ENCODE measurements around the gene CLDN7. TPM values are rescaled to one million over a fixed set of nuclear protein-coding genes. Genes with fewer than 3 reads are reported as not detected.
A peak's percentile ranks its signal among the peaks of the same experiment; 100 is the strongest.

The CLDN7 gene
- total RNA-seq, 1 donor from 2014 or later = 1.8 TPM

- Mint-ChIP-seq H3K4me3 (peak overlapping the region; percentile 86), H3K9me3 (no peaks in the 10 kb centered on the region), H3K27ac (peak overlapping the region; percentile 88), H3K36me3 (ENCODE audit: low read depth) (peaks cover 54% of the 10 kb centered on the region), H3K27me3 (no peaks in the 10 kb centered on the region), H3K4me1 (peaks cover 65% of the 10 kb centered on the region)
- no peak for ATAC-seq (ENCODE audit: low read depth)
- intact Hi-C loops (cut with micrococcal nuclease) = loop anchor here (5.0 kb wide), 1 partner anchor 451 kb away; the partner anchor contains the start of genes TP53 and WRAP53
- POLR2A ChIA-PET = interaction anchor here (0.5 to 15.0 kb wide), 4 partner anchors 14 to 70 kb away, joined by 4 to 245 read pairs (median 70); partner anchors contain the start of genes ACADVL, CTDNEP1, DLG4 and ELP5
- DNase-seq = no peak
- CTCF ChIA-PET = no interaction called here
- no peak for TF ChIP-seq CTCF (IDR thresholded peaks at IDR 0.05)
Observed at GRCh38 chr17:7235693-7236665, 26.3 kb downstream of the CLDN7 start.

- ATAC-seq (ENCODE audit: low read depth) = peak; percentile 47
- Mint-ChIP-seq H3K9me3 (no peaks in the 10 kb centered on the region), H3K27ac (peak within 1 kb of the TSS; percentile 88), H3K36me3 (ENCODE audit: low read depth) (peaks cover 54% of the 10 kb centered on the region), H3K4me1 (peaks cover 51% of the 10 kb centered on the region), H3K27me3 (no peaks in the 10 kb centered on the region), H3K4me3 (peak within 1 kb of the TSS; percentile 86)
- ChIA-PET POLR2A (interaction anchor here (0.5 to 15.0 kb wide), 14 partner anchors 9 to 1090 kb away, joined by 3 to 245 read pairs (median 5); partner anchors contain the start of genes ACADVL, ACAP1, CTDNEP1 and DLG4), CTCF (interaction anchor here (1.1 kb wide), 1 partner anchor 14 kb away, joined by 4 read pairs; no protein-coding TSS in a partner anchor)
- no peak for TF ChIP-seq CTCF (IDR thresholded peaks at IDR 0.05)
- DNase-seq = peak; percentile 93
- intact Hi-C loops (cut with micrococcal nuclease) = loop anchor here (1.0 kb wide), 3 partner anchors 14 to 29 kb away; no protein-coding TSS in a partner anchor
Observed at GRCh38 chr17:7234083-7234951, 28.0 kb downstream of the CLDN7 start, which contains the start of gene DVL2. Gene DVL2, minus strand, starts transcription at chr17:7234517. Its CDS starts 255 bp downstream, at chr17:7234262.

GRCh38 chr17:7233701-7234082 is 28.6 kb downstream of the CLDN7 start:
- ATAC-seq (ENCODE audit: low read depth) (no peak), DNase-seq (no peak)
- intact Hi-C loops (cut with micrococcal nuclease) = loop anchor here (1.0 kb wide), 3 partner anchors 13 to 28 kb away; no protein-coding TSS in a partner anchor
- Mint-ChIP-seq H3K4me1 (peaks cover 50% of the 10 kb centered on the region), H3K4me3 (peak overlapping the region; percentile 86), H3K36me3 (ENCODE audit: low read depth) (peaks cover 56% of the 10 kb centered on the region), H3K9me3 (no peaks in the 10 kb centered on the region), H3K27me3 (no peaks in the 10 kb centered on the region), H3K27ac (peak overlapping the region; percentile 88)
- POLR2A ChIA-PET = interaction anchor here (0.5 to 15.0 kb wide), 11 partner anchors 10 to 1090 kb away, joined by 3 to 245 read pairs (median 6); partner anchors contain the start of genes ACADVL, ACAP1, CTDNEP1 and DLG4
- CTCF ChIA-PET = interaction anchor here (1.1 kb wide), 1 partner anchor 13 kb away, joined by 4 read pairs; no protein-coding TSS in a partner anchor
- TF ChIP-seq CTCF (IDR thresholded peaks at IDR 0.05) = no peak

- Mint-ChIP-seq H3K36me3 (ENCODE audit: low read depth) (peaks cover 66% of the 10 kb centered on the region), H3K27me3 (no peaks in the 10 kb centered on the region), H3K4me3 (peak overlapping the region; percentile 29), H3K4me1 (peaks cover 46% of the 10 kb centered on the region), H3K27ac (no peak overlapping the region), H3K9me3 (no peaks in the 10 kb centered on the region)
- CTCF ChIA-PET = interaction anchor here (1.0 kb wide), 1 partner anchor 11 kb away, joined by 3 read pairs; no protein-coding TSS in a partner anchor
- TF ChIP-seq CTCF (IDR thresholded peaks at IDR 0.05) = no peak
- ATAC-seq (ENCODE audit: low read depth) = no peak
- no peak for DNase-seq
- intact Hi-C loops (cut with micrococcal nuclease) = no loop called here
- POLR2A ChIA-PET = interaction anchor here (0.7 to 15.0 kb wide), 2 partner anchors 10 to 32 kb away, joined by 5 to 245 read pairs; partner anchors contain the start of genes ACADVL and DLG4
Observed at GRCh38 chr17:7232114-7232513, 30.2 kb downstream of the CLDN7 start.

All from activated B cell treated with CpG ODN at 0.5 μM for 24 hours (primary cell).